OCI-LY3 (cell line): ENCODE data around the gene SUPT3H.

Source experiments
- CTCF ChIP-seq: fragments of 200-600, 300-600 bp; sonication (generic); IDR thresholded peaks from 2 replicates; pipeline ENCODE4 v1.5.1; 2014; ENCODE audit warnings: antibody characterized with exemption, low read length, low read depth
- EZH2phosphoT487 ChIP-seq: fragments of 200-600 bp; shearing (Covaris generic); IDR thresholded peaks from 2 replicates; pipeline ENCODE4 v1.6.1; 2018; ENCODE audit warnings: antibody characterized with exemption, mixed run types, low read depth

DNA sequence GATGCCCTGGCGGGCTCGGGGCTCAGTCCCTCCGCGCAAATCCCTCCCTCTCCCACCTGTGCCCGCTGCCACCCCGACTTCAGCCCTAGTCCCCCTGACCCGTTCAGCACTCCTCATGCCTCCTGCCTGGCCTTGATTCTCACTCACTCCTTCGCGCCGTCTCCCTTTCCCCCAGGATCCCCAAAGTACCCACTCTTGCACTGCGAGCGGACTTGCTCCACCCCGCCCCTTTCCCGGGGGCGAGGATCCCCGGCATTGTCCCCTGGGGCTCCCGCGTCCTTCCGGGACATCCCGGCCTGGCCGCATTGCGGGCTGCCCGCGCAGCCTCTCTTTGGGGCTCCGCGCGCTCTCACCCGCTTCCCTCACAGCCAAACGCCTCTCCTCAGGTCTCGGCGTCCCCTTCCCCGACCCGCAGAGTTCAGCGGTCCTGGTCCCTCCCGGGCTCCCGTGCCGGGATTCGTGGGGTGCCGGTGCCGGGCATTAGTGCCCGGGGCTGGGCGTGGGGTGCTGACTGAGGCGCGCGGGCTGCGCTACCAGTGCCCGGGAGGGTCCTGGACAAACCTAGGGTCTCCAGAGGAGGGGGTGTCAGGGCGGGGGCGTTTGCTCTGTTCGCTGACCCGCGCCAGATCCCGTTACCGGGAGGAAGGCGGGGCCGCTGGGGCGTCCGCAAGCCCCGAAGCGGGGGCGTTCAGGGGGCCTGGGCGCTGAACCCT is 45.5 kb upstream of the SUPT3H start:
- no peak for TF ChIP-seq CTCF
- TF ChIP-seq EZH2phosphoT487, result no peak
